Effector memory CD8-positive, alpha-beta T cell (primary cell): ENCODE results near the gene PPP3CA.

ENCODE experiments used
- ATAC-seq: fragments of 150-1000 bp; cut with Tn5 transposase; replicated peaks from 2 replicates; pipeline ENCODE4 v1.10.0; 2021; ENCODE audit warnings: mild to moderate bottlenecking, moderate library complexity
- DNase-seq, 3 experiments: peaks; one replicate each; pipeline ENCODE4 v3.0.0; 2021
- H3K27ac Mint-ChIP-seq, 2 donors: one replicate each; pipeline ENCODE4 v1.8.0; 2022; ENCODE audit warnings: mild to moderate bottlenecking in 2 of 2, mixed read lengths in 2 of 2, moderate library complexity in 2 of 2
- H3K27me3 Mint-ChIP-seq, 2 donors: one replicate each; pipeline ENCODE4 v1.8.0; 2022; ENCODE audit warnings: mixed read lengths in 2 of 2
- H3K36me3 Mint-ChIP-seq: one replicate; pipeline ENCODE4 v1.8.0; 2022; ENCODE audit warnings: mild to moderate bottlenecking, moderate library complexity, mixed read lengths; ENCODE audit not compliant: insufficient read depth
- H3K4me1 Mint-ChIP-seq, 2 donors: one replicate each; pipeline ENCODE4 v1.8.0; 2022; ENCODE audit warnings: low read depth in 2 of 2, mixed read lengths in 2 of 2
- H3K4me3 Mint-ChIP-seq, 2 donors: one replicate each; pipeline ENCODE4 v1.8.0; 2022; ENCODE audit warnings: mild to moderate bottlenecking in 2 of 2, mixed read lengths in 2 of 2, moderate library complexity in 2 of 2
- H3K9me3 Mint-ChIP-seq, 2 donors: one replicate each; pipeline ENCODE4 v1.8.0; 2022; ENCODE audit warnings: mixed read lengths in 2 of 2

PPP3CA gene

GRCh38 chr4:101315786-101316185, 31.5 kb downstream of the PPP3CA start:
- no peak overlapping the region for H3K27ac Mint-ChIP-seq
- DNase-seq (no peak), ATAC-seq (no peak)
- no peaks in the 10 kb centered on the region for H3K27me3 Mint-ChIP-seq
- peaks cover 18 to 39% of the 10 kb centered on the region in 2 donors for H3K4me1 Mint-ChIP-seq
- no peaks in the 10 kb centered on the region for H3K9me3 Mint-ChIP-seq
- H3K4me3 Mint-ChIP-seq, result no peak overlapping the region
- peaks cover 17% of the 10 kb centered on the region for H3K36me3 Mint-ChIP-seq

DNA sequence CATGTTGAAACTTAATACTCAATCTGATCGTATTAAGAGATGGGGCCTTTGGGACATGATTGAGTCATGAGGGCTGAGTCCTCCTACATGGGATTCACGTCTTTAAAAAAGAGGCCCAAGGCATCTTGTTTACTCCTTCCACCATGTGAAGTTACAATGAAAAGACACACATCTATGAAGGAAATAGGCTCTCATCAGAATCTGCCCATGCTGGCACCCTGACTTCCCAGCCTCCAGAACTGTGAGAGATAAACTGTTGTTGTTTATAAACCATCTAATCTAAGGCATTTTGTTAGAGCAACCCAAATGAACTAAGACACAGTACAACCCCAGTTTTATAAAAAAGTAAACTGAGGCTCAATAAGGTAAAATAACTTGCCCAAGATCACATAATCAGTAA, 32.3 kb downstream of the PPP3CA start:
- no peaks in the 10 kb centered on the region for H3K27me3 Mint-ChIP-seq
- ATAC-seq, result no peak

GRCh38 chr4:101309925-101310324, 37.4 kb downstream of the PPP3CA start:
- DNase-seq (no peak), ATAC-seq (no peak)
- no peaks in the 10 kb centered on the region for H3K9me3 Mint-ChIP-seq
- peaks cover 28 to 51% of the 10 kb centered on the region in 2 donors for H3K4me1 Mint-ChIP-seq
- no peak overlapping the region for H3K27ac Mint-ChIP-seq
- H3K4me3 Mint-ChIP-seq, result no peak overlapping the region
- H3K36me3 Mint-ChIP-seq, result peaks cover 9% of the 10 kb centered on the region
- no peaks in the 10 kb centered on the region for H3K27me3 Mint-ChIP-seq

More for the DNA sequence above, 32.3 kb downstream of the PPP3CA start:
- H3K4me1 Mint-ChIP-seq, result peaks cover 14 to 36% of the 10 kb centered on the region in 2 donors
- H3K4me3 Mint-ChIP-seq, result no peak overlapping the region
- no peak overlapping the region for H3K27ac Mint-ChIP-seq
- H3K36me3 Mint-ChIP-seq, result peaks cover 14% of the 10 kb centered on the region
- DNase-seq, result no peak
- no peaks in the 10 kb centered on the region for H3K9me3 Mint-ChIP-seq

GRCh38 chr4:101307899-101308298, 39.4 kb downstream of the PPP3CA start:
- no peak for DNase-seq
- H3K4me3 Mint-ChIP-seq, result no peak overlapping the region
- no peak for ATAC-seq

DNA sequence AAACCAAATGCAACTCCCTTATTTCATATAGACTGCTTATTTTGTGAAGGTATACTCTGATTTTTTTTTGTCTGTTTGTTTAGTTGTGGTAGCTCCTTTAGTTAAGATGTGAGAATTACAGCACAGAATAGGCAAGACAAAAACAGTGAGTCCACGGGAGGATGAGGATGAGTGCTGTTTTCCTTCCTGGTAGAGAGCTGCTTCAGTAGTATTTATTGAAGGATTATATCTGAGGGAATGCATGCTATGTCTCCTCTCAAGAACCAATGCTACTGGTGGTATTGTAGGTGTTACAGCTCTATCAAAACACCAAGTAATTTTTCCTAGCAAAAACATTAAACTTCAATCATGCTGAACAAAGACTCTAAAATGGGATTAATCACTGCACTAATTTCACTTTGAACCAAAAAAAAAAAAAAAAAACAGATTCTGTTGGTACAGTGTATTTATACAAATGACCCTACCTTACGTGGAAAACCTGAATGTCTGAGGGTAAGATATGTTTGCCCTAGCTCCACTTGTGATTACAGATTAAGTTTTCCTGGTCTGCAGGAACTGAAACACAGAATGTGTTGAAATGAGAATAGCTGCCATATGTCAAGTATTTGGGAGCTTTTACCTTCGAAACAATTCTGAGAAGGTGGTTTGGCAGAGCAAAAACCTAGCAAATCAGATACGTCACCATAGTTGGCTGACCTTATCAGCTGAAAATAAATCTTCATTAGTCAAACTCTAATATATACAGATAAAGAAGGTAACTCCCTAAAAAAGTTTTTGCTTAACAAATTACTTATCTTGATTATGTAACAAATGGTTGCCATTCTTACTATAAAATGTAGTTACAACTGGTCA, 40.3 kb downstream of the PPP3CA start:
- no peaks in the 10 kb centered on the region for H3K27me3 Mint-ChIP-seq
- DNase-seq (no peak), ATAC-seq (peak; percentile 19)
- peaks cover 3% of the 10 kb centered on the region for H3K36me3 Mint-ChIP-seq
- peak overlapping the region; percentile 16 to 63 for H3K27ac Mint-ChIP-seq
- H3K4me1 Mint-ChIP-seq, result peaks cover 29 to 49% of the 10 kb centered on the region in 2 donors
- H3K4me3 Mint-ChIP-seq, result peak overlapping the region; percentile 63 to 71
- no peaks in the 10 kb centered on the region for H3K9me3 Mint-ChIP-seq

More at GRCh38 chr4:101307899-101308298, 39.4 kb downstream of the PPP3CA start:
- peaks cover 3% of the 10 kb centered on the region for H3K36me3 Mint-ChIP-seq
- no peaks in the 10 kb centered on the region for H3K9me3 Mint-ChIP-seq
- no peak overlapping the region for H3K27ac Mint-ChIP-seq
- peaks cover 30 to 51% of the 10 kb centered on the region in 2 donors for H3K4me1 Mint-ChIP-seq
- no peaks in the 10 kb centered on the region for H3K27me3 Mint-ChIP-seq

GRCh38 chr4:101306225-101306624, 41.1 kb downstream of the PPP3CA start:
- no peak for DNase-seq
- peak; percentile 76 for ATAC-seq

DNA sequence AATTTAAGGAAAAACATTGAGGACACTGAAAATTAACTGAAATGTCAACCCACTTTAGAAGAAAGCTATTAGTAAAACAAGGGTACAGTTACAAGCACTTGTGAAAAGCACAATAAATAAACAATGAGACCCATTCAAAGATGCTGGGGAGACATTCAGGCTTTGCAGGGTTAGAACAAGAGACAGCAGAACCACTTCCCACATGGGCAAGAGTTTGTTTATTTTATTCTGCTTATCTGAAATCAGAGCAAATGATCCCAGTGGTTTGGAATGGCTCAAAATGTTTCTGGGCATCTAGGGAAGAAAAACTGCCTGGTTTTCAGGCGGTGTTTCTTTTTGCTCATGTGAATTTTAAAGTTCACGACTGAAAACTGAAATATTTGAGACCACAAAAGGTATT, 42.4 kb downstream of the PPP3CA start:
- H3K9me3 Mint-ChIP-seq, result no peaks in the 10 kb centered on the region
- no peak overlapping the region for H3K4me3 Mint-ChIP-seq
- H3K4me1 Mint-ChIP-seq, result peaks cover 19 to 44% of the 10 kb centered on the region in 2 donors
- H3K36me3 Mint-ChIP-seq, result peaks cover 3% of the 10 kb centered on the region
- no peak for ATAC-seq
- DNase-seq, result no peak
- no peak overlapping the region for H3K27ac Mint-ChIP-seq
- H3K27me3 Mint-ChIP-seq, result no peaks in the 10 kb centered on the region

More at GRCh38 chr4:101306225-101306624, 41.1 kb downstream of the PPP3CA start:
- Mint-ChIP-seq H3K36me3 (peaks cover 3% of the 10 kb centered on the region), H3K27ac (peak overlapping the region; percentile 16 to 63), H3K9me3 (no peaks in the 10 kb centered on the region), H3K4me3 (peak overlapping the region; percentile 63 to 71), H3K27me3 (no peaks in the 10 kb centered on the region), H3K4me1 (peaks cover 25 to 42% of the 10 kb centered on the region in 2 donors)

- H3K4me3 Mint-ChIP-seq, result no peak overlapping the region
- no peak for DNase-seq
- H3K27ac Mint-ChIP-seq, result no peak overlapping the region
- no peaks in the 10 kb centered on the region for H3K27me3 Mint-ChIP-seq
- H3K36me3 Mint-ChIP-seq, result no peaks in the 10 kb centered on the region
- H3K9me3 Mint-ChIP-seq, result no peaks in the 10 kb centered on the region
- H3K4me1 Mint-ChIP-seq, result peaks cover 18 to 31% of the 10 kb centered on the region in 2 donors
- peak; percentile 72 for ATAC-seq
Observed at GRCh38 chr4:101299899-101300540, 47.3 kb downstream of the PPP3CA start.

DNA sequence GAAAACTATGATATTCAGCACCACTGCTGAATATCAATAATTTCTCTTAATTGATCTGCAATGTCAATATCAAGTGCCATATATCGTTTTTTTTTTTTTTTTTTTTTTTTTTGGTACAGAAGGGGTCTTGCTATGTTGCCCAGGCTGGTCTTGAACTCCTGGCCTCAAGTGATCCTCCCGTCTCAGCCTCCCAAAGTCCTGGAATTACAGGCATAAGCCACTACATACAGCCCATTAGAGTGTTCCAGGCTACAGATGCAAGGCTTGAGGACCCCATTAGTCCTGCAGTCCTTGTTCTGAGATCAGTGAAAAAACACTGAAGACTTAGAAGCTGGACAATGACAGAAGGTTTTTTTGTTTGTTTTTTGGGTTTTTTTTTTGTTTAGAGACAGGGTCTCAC, 48.3 kb downstream of the PPP3CA start:
- no peak for ATAC-seq
- Mint-ChIP-seq H3K27me3 (no peaks in the 10 kb centered on the region), H3K36me3 (no peaks in the 10 kb centered on the region), H3K27ac (no peak overlapping the region), H3K4me3 (no peak overlapping the region), H3K4me1 (peaks cover 15 to 32% of the 10 kb centered on the region in 2 donors), H3K9me3 (no peaks in the 10 kb centered on the region)
- DNase-seq, result no peak

- no peaks in the 10 kb centered on the region for H3K27me3 Mint-ChIP-seq
- no peak overlapping the region for H3K4me3 Mint-ChIP-seq
- ATAC-seq (no peak), DNase-seq (no peak)
- H3K27ac Mint-ChIP-seq, result no peak overlapping the region
- H3K9me3 Mint-ChIP-seq, result no peaks in the 10 kb centered on the region
- peaks cover 28 to 47% of the 10 kb centered on the region in 2 donors for H3K4me1 Mint-ChIP-seq
- H3K36me3 Mint-ChIP-seq, result no peaks in the 10 kb centered on the region
Observed at GRCh38 chr4:101295691-101296090, 51.6 kb downstream of the PPP3CA start.

GRCh38 chr4:101294597-101294996, 52.7 kb downstream of the PPP3CA start:
- peaks cover 31 to 49% of the 10 kb centered on the region in 2 donors for H3K4me1 Mint-ChIP-seq
- no peaks in the 10 kb centered on the region for H3K9me3 Mint-ChIP-seq
- no peaks in the 10 kb centered on the region for H3K36me3 Mint-ChIP-seq
- no peak for ATAC-seq
- H3K27ac Mint-ChIP-seq, result no peak overlapping the region
- no peak overlapping the region for H3K4me3 Mint-ChIP-seq
- no peaks in the 10 kb centered on the region for H3K27me3 Mint-ChIP-seq
- DNase-seq, result no peak

DNA sequence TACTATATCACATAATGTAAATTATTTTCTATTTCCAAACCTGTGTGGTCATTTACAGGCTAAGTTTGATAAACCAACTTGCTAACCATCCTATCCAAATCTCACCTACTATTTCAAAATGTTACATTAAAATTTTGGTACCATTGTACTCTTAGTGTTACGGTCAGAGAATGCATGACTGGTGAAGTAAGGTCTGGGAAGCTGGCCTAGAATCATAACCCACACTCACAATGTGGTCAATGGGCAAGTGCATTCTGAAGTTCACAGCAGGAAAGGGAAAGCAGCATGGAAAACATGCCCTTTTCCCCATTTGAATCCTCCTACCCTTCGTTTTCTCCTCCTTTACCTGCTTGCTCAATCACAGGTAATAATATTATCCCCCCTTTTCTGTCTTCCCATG, 54.4 kb downstream of the PPP3CA start:
- DNase-seq, result no peak
- H3K36me3 Mint-ChIP-seq, result no peaks in the 10 kb centered on the region
- no peak for ATAC-seq
- no peaks in the 10 kb centered on the region for H3K27me3 Mint-ChIP-seq
- no peaks in the 10 kb centered on the region for H3K9me3 Mint-ChIP-seq
- peak overlapping the region in 1 of 2 donors; percentile 65 for H3K27ac Mint-ChIP-seq
- peaks cover 31 to 55% of the 10 kb centered on the region in 2 donors for H3K4me1 Mint-ChIP-seq
- no peak overlapping the region for H3K4me3 Mint-ChIP-seq

DNA sequence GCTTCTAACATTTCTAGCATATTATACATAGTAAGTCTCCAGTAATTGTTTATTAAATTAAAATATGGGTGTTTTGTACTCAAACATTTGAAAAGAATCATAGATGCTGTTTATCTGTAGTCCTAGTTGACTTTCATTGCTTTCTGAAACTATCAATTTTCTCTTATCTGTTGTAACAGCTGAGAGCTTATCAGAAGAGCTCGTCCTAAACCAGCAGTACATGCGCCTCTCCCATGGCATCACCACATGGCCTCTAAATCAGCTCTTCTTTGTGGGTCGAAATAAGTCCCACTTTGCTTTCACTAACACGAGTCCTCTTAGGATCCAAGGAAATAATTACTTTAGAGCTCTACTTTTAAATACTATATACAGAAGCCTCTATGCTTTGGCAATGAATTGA, 55.1 kb downstream of the PPP3CA start:
- peaks cover 30 to 56% of the 10 kb centered on the region in 2 donors for H3K4me1 Mint-ChIP-seq
- ATAC-seq (no peak), DNase-seq (no peak)
- no peaks in the 10 kb centered on the region for H3K27me3 Mint-ChIP-seq
- no peaks in the 10 kb centered on the region for H3K9me3 Mint-ChIP-seq
- no peak overlapping the region for H3K4me3 Mint-ChIP-seq
- H3K36me3 Mint-ChIP-seq, result no peaks in the 10 kb centered on the region
- H3K27ac Mint-ChIP-seq, result peak overlapping the region; percentile 49 to 65

- Mint-ChIP-seq H3K4me3 (no peak overlapping the region), H3K27ac (no peak overlapping the region), H3K36me3 (no peaks in the 10 kb centered on the region), H3K4me1 (peaks cover 28 to 50% of the 10 kb centered on the region in 2 donors), H3K9me3 (no peaks in the 10 kb centered on the region), H3K27me3 (no peaks in the 10 kb centered on the region)
- ATAC-seq (no peak), DNase-seq (no peak)
Observed at GRCh38 chr4:101291198-101291597, 56.1 kb downstream of the PPP3CA start.
